ENCODE results near the gene AQP1. TPM values are rescaled to one million over a fixed set of nuclear protein-coding genes. Genes with fewer than 3 reads are reported as not detected.

Gene AQP1
- total RNA-seq, 4 donors from 2014 or later = 21.3 to 98.3 (median 28.4) TPM

DNA sequence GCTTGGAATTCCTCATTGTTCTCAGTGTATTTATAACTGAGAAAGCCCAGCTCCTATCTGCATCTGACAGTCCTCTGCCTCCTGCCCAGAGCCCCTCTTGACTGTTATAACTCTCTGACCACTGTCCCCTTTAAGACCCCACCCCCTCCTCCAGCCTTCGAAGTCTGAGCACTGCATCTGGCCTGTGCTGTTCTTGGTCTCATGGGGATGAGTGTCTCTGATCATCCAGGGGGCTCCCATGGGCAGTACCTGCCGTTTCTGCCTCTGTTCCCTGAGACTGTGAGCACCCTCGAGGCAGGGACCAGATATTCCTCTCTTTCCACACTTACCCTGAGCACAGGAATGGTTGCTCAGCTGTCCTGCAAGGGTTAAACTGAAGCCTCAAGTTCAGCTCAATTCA is 59.8 kb downstream of the AQP1 start:
- H3K4me1 ChIP-seq = peaks cover 0 to 8% (median 4%) of the 10 kb centered on the region in 4 donors
- no peaks in the 10 kb centered on the region for H3K9me3 ChIP-seq
- no peak overlapping the region for H3K4me3 ChIP-seq
- H3K36me3 ChIP-seq = no peaks in the 10 kb centered on the region
- no peaks in the 10 kb centered on the region for H3K27me3 ChIP-seq
- H3K27ac ChIP-seq = no peak overlapping the region
- intact Hi-C loops (cut with DNase I; ENCODE audit: low total_unique reads) (no loop called here), in situ Hi-C loops (cut with MboI; ENCODE audit: low pct_ligation_motif_present in 1 of 4, low pct_unique_long_range_greater_than_20kb in 1 of 4, low sequenced_read_pairs in 3 of 4) (loop anchor here in 1 of 4 donors (10.0 kb wide), 1 partner anchor 167 kb away; no protein-coding TSS in a partner anchor)
- TF ChIP-seq POLR2AphosphoS5 (IDR thresholded peaks at IDR 0.05) (no peak), POLR2A (IDR thresholded peaks at IDR 0.05) (no peak), EP300 (IDR thresholded peaks at IDR 0.05; ENCODE audit: low read depth) (no peak)
- TF ChIP-seq, protein P1, sequence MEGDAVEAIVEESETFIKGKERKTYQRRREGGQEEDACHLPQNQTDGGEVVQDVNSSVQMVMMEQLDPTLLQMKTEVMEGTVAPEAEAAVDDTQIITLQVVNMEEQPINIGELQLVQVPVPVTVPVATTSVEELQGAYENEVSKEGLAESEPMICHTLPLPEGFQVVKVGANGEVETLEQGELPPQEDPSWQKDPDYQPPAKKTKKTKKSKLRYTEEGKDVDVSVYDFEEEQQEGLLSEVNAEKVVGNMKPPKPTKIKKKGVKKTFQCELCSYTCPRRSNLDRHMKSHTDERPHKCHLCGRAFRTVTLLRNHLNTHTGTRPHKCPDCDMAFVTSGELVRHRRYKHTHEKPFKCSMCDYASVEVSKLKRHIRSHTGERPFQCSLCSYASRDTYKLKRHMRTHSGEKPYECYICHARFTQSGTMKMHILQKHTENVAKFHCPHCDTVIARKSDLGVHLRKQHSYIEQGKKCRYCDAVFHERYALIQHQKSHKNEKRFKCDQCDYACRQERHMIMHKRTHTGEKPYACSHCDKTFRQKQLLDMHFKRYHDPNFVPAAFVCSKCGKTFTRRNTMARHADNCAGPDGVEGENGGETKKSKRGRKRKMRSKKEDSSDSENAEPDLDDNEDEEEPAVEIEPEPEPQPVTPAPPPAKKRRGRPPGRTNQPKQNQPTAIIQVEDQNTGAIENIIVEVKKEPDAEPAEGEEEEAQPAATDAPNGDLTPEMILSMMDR (IDR thresholded peaks at IDR 0.05) = no peak
- 20 to 61% methylated on average over 1 to 3 of the region's 3 CpGs for WGBS, 2 donors (ENCODE audit: low coverage in 1 of 2)
- no peak for DNase-seq

DNA sequence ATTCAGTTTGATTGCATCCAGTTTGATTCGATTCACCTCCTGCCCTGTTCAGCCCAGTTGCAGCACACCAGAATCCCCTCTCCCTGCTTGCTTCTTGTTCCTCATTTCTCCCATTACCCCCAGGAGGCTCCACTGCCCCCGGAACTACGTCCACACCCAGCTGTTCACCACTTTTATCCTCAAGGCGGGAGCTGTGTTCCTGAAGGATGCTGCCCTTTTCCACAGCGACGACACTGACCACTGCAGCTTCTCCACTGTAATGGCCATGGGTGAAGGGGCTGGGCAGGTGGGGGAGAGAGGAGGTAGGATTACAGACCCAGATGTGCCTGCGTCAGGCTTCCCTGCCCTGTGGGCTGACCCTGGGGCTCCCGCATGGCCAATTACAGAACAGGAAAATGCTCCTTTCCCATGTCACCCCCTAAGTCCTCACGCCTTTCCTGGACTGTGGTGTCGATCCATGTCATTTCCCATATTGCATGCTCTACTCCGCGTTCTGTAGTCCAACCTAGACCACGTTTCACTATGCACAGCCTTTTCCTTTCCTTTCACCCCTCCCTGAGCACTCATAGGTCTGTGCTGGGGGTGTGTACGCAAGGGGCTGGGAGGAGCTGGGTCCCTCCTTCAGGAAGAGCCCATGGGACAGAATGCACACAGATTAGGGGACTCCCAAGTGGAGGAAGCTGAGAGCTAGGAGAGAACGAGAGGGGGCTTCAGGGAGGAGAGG is 60.3 kb downstream of the AQP1 start:
- TF ChIP-seq, protein P1 (IDR thresholded peaks at IDR 0.05) = no peak
- no peak for TF ChIP-seq EP300 (IDR thresholded peaks at IDR 0.05; ENCODE audit: low read depth)
- WGBS, 2 donors (ENCODE audit: low coverage in 1 of 2) = 47 to 65% methylated on average over 10 to 15 of the region's 15 CpGs
- H3K4me3 ChIP-seq = no peak overlapping the region
- no peaks in the 10 kb centered on the region for H3K9me3 ChIP-seq
- in situ Hi-C loops (cut with MboI; ENCODE audit: low pct_ligation_motif_present in 1 of 4, low pct_unique_long_range_greater_than_20kb in 1 of 4, low sequenced_read_pairs in 3 of 4) (loop anchor here in 1 of 4 donors (10.0 kb wide), 1 partner anchor 167 kb away; no protein-coding TSS in a partner anchor), intact Hi-C loops (cut with DNase I; ENCODE audit: low total_unique reads) (no loop called here)
- H3K4me1 ChIP-seq = peaks cover 0 to 8% (median 4%) of the 10 kb centered on the region in 4 donors
- H3K36me3 ChIP-seq = no peaks in the 10 kb centered on the region
- no peak overlapping the region for H3K27ac ChIP-seq
- no peaks in the 10 kb centered on the region for H3K27me3 ChIP-seq
- no peak for DNase-seq

DNA sequence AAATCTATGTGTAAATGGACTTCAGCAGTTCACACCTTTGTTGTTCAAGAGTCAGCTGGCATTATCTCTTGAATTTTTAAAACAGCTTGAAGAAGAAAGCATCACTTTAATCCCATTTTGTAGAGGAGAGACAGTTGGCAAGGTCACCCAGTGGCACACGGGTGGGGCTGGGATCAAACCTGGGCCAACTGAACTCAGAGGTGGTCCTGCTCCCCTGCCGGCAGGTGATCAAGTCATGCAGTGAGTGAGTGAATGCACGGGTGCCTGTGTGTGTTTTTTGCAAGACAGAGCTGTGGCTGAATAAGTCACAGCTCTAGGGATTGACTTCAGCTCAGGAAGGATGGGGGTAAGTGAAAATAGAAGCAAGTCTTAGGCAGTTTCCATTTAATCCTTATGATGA is 61.6 kb downstream of the AQP1 start:
- 81 to 83% methylated on average over 1 to 3 of the region's 3 CpGs for WGBS, 2 donors (ENCODE audit: low coverage in 1 of 2)
- no peak for DNase-seq
- no peaks in the 10 kb centered on the region for H3K36me3 ChIP-seq
- no peaks in the 10 kb centered on the region for H3K9me3 ChIP-seq
- H3K4me3 ChIP-seq = no peak overlapping the region
- TF ChIP-seq EP300 (IDR thresholded peaks at IDR 0.05; ENCODE audit: low read depth) = no peak
- TF ChIP-seq, protein P1 (IDR thresholded peaks at IDR 0.05) = no peak
- no peak for TF ChIP-seq POLR2A (IDR thresholded peaks at IDR 0.05)
- no peak for TF ChIP-seq POLR2AphosphoS5 (IDR thresholded peaks at IDR 0.05)
- H3K4me1 ChIP-seq = peaks cover 0 to 8% (median 4%) of the 10 kb centered on the region in 4 donors
- intact Hi-C loops (cut with DNase I; ENCODE audit: low total_unique reads) = no loop called here
- in situ Hi-C loops (cut with MboI; ENCODE audit: low pct_ligation_motif_present in 1 of 4, low pct_unique_long_range_greater_than_20kb in 1 of 4, low sequenced_read_pairs in 3 of 4) = loop anchor here in 1 of 4 donors (10.0 kb wide), 1 partner anchor 168 kb away; no protein-coding TSS in a partner anchor
- no peak overlapping the region for H3K27ac ChIP-seq
- H3K27me3 ChIP-seq = no peaks in the 10 kb centered on the region

DNA sequence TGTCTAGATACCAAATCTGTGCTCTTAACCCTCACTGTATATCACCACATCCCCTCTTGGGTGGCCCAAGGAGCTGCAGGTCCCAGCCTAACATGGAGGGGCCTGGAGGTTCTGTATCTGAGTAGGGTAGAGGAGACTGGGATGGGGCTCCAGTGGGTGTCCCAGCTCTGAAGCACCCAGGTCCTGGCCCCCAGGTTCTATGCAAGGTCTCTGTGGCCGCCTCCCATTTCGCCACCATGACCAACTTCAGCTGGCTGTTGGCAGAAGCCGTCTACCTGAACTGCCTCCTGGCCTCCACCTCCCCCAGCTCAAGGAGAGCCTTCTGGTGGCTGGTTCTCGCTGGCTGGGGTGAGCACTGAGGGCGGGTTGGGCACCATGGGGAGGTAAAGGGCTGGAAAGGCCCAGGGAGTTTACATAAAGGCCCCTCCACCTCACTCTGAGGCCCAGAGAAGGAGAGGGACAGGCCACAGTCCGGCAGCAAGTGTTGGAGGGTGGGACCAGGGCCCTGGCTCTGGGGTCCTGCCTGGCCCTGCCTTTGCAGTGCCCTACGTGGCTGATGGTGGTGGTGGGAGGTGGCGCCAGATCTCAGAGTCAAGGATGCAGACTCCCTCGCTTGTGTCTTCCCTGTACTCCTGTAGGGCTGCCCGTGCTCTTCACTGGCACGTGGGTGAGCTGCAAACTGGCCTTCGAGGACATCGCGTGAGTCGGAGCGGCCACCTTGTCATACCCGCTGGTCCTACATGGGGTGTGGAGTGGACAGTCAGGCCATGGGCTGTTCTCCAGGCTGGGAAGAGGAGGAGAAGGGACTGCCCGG is 62.3 kb downstream of the AQP1 start:
- no peak overlapping the region for H3K4me3 ChIP-seq
- peaks cover 0 to 8% (median 4%) of the 10 kb centered on the region in 4 donors for H3K4me1 ChIP-seq
- TF ChIP-seq POLR2AphosphoS5 (IDR thresholded peaks at IDR 0.05) (no peak), POLR2A (IDR thresholded peaks at IDR 0.05) (no peak), EP300 (IDR thresholded peaks at IDR 0.05; ENCODE audit: low read depth) (no peak)
- TF ChIP-seq, protein P1 (IDR thresholded peaks at IDR 0.05) = no peak
- H3K27me3 ChIP-seq = no peaks in the 10 kb centered on the region
- H3K27ac ChIP-seq = no peak overlapping the region
- intact Hi-C loops (cut with DNase I; ENCODE audit: low total_unique reads) (no loop called here), in situ Hi-C loops (cut with MboI; ENCODE audit: low pct_ligation_motif_present in 1 of 4, low pct_unique_long_range_greater_than_20kb in 1 of 4, low sequenced_read_pairs in 3 of 4) (loop anchor here in 1 of 4 donors (10.0 kb wide), 1 partner anchor 169 kb away; no protein-coding TSS in a partner anchor)
- no peaks in the 10 kb centered on the region for H3K9me3 ChIP-seq
- DNase-seq = no peak
- WGBS, 2 donors (ENCODE audit: low coverage in 1 of 2) = 89% methylated on average over 13 of the region's 18 CpGs; no CpG with 5 or more reads in 1 of the 2 donors
- H3K36me3 ChIP-seq = no peaks in the 10 kb centered on the region
